IPS DF 4.7 (cell line): ENCODE measurements around the gene BAG3.
"Not testable (repeated sequence)": the region's sequence is repeated elsewhere in the genome, so short reads cannot be mapped to it uniquely, and the experiment has no call there.

Source experiments
- DNase-seq: peaks from one replicate; pipeline ENCODE4 v3.0.0-alpha.2; 2013; ENCODE audit warnings: low spot score; ENCODE audit errors: extremely low read depth

Gene BAG3

GRCh38 chr10:119689016-119689580 lies 37.9 kb downstream of the BAG3 start:
- no peak for DNase-seq

GRCh38 chr10:119691726-119692125 lies 40.5 kb downstream of the BAG3 start:
- DNase-seq: no peak

- no peak for DNase-seq
Measured at GRCh38 chr10:119693262-119693957, 42.2 kb downstream of the BAG3 start.

- DNase-seq: no peak
Measured at GRCh38 chr10:119694608-119695007, 43.4 kb downstream of the BAG3 start.

- no peak for DNase-seq
Measured at GRCh38 chr10:119700321-119700954, 49.3 kb downstream of the BAG3 start.

GRCh38 chr10:119701861-119702260 lies 50.7 kb downstream of the BAG3 start:
- DNase-seq: no peak

- no peak for DNase-seq
Measured at GRCh38 chr10:119702583-119702982, 51.4 kb downstream of the BAG3 start.

GRCh38 chr10:119703903-119704508 lies 52.8 kb downstream of the BAG3 start:
- no peak for DNase-seq

GRCh38 chr10:119705434-119705831 lies 54.3 kb downstream of the BAG3 start:
- DNase-seq: no peak

- no peak for DNase-seq
Measured at GRCh38 chr10:119706521-119707278, 55.5 kb downstream of the BAG3 start.

- not testable (repeated sequence) for DNase-seq
Measured at GRCh38 chr10:119707331-119707730, 56.2 kb downstream of the BAG3 start.

- DNase-seq: not testable (repeated sequence)
Measured at GRCh38 chr10:119710935-119711334, 59.8 kb downstream of the BAG3 start.

- DNase-seq: no peak
Measured at GRCh38 chr10:119713744-119714483, 62.7 kb downstream of the BAG3 start.

GRCh38 chr10:119714484-119714816 lies 63.3 kb downstream of the BAG3 start:
- DNase-seq: no peak

GRCh38 chr10:119715628-119716505 lies 64.7 kb downstream of the BAG3 start:
- DNase-seq: no peak

- DNase-seq: no peak
Measured at GRCh38 chr10:119723161-119723560, 72.0 kb downstream of the BAG3 start.

GRCh38 chr10:119723624-119724023 lies 72.4 kb downstream of the BAG3 start:
- DNase-seq: no peak

- no peak for DNase-seq
Measured at GRCh38 chr10:119724593-119725516, 73.7 kb downstream of the BAG3 start.

GRCh38 chr10:119725517-119725827 lies 74.3 kb downstream of the BAG3 start:
- DNase-seq: no peak
